Choroid plexus epithelial cell (primary cell): ENCODE measurements around the gene ATP5IF1.

Experiments
- DNase-seq: peaks from one replicate; pipeline ENCODE4 v3.0.0-alpha.2; 2010; ENCODE audit warnings: low read depth
- H3K4me3 ChIP-seq: 2 replicates; pipeline ENCODE4 v1.5.1; 2011; ENCODE audit warnings: low read depth, mild to moderate bottlenecking, control low read depth, low read length, moderate library complexity
- CTCF ChIP-seq: conservative IDR thresholded peaks from 2 replicates; pipeline ENCODE4 v1.5.1; 2011; ENCODE audit warnings: low read depth, mild to moderate bottlenecking, control low read depth, inconsistent platforms, low read length, moderate library complexity

The ATP5IF1 gene

GRCh38 chr1:28235755-28236655, at the start of gene ATP5IF1:
TSS of gene ATP5IF1 (plus strand) at chr1:28236124. CDS start at chr1:28236184, 60 bp downstream.
- peak; percentile 99 for DNase-seq
- TF ChIP-seq CTCF: no peak
- H3K4me3 ChIP-seq: peak within 1 kb of the TSS; percentile 100

- DNase-seq: no peak
- no peak overlapping the region for H3K4me3 ChIP-seq
- TF ChIP-seq CTCF: no peak
These were observed 45.5 kb upstream of the ATP5IF1 start for GRCh38 chr1:28190337-28190979.

- no peak for TF ChIP-seq CTCF
- no peak for DNase-seq
- no peak overlapping the region for H3K4me3 ChIP-seq
These were observed 44.8 kb upstream of the ATP5IF1 start for GRCh38 chr1:28190996-28191645.

GRCh38 chr1:28193701-28194161, 42.2 kb upstream of the ATP5IF1 start:
- H3K4me3 ChIP-seq: no peak overlapping the region

GRCh38 chr1:28194326-28195035, 41.4 kb upstream of the ATP5IF1 start:
- no peak for DNase-seq
- H3K4me3 ChIP-seq: no peak overlapping the region
- TF ChIP-seq CTCF: no peak

More at GRCh38 chr1:28193701-28194161, 42.2 kb upstream of the ATP5IF1 start:
- no peak for DNase-seq
- TF ChIP-seq CTCF: no peak

- no peak overlapping the region for H3K4me3 ChIP-seq
- no peak for DNase-seq
- no peak for TF ChIP-seq CTCF
These were observed 40.1 kb upstream of the ATP5IF1 start for GRCh38 chr1:28195780-28196179.
